DLD1 (cell line): ENCODE results near the gene ATP5MC2.
"Not testable (repeated sequence)": the region's sequence is repeated elsewhere in the genome, so short reads cannot be mapped to it uniquely, and the experiment has no call there.

ENCODE experiments used
- in situ Hi-C: cut with HindIII; loops from 2 replicates; pipeline ENCODE4 v1.10.0; 2017; ENCODE audit warnings: low sequenced_read_pairs

The ATP5MC2 gene

DNA sequence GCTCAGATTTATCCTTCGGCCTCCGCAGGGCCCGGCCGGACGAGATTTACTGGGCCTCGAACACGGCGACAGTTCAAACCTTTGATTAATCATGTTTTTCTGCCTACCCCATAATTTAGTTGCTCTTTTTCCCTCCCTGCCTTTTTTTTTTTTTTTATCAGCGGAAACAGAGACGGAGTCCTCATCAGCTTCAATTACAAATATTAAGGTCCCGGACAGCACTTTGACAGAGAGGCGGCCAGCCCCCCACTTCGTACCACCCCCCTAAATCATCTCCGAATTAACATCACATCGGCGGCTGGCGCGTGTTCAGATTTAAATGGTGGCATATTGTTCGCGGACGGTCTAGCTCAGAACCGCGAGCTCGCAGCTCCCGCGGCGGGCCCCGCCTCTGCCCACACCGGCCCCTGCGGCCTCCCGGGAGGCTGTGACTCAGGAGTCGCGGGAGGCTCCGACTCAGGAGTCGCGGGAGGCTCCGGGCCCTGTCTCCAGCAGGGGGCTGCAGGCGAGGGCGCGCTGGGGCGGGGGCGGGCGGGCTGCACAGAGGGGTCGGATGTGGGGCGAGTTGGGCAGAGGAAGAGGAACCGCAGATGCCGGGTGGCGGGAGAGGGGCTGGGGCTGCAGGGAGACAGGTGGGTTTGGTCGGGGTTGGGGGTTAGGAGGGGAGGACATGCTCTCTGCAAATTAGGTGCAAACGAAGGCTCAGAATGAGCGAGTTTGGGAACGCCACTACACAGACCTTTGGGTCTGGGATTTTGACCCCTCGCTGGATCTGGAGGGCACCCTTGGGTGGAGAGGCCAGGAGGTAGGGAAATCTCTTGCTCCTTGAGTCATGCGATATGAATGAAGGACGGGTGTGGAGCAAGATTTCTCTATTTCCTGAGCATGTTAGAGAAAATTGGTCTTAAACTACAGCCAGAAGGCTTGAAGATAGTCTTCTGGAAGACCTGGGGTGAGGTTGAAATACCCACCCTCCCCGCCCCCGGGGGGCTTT lies 19.6 kb upstream of the ATP5MC2 start:
- in situ Hi-C loops, result no loop called here

GRCh38 chr12:53694756-53695151 lies 18.9 kb upstream of the ATP5MC2 start:
- in situ Hi-C loops, result no loop called here

DNA sequence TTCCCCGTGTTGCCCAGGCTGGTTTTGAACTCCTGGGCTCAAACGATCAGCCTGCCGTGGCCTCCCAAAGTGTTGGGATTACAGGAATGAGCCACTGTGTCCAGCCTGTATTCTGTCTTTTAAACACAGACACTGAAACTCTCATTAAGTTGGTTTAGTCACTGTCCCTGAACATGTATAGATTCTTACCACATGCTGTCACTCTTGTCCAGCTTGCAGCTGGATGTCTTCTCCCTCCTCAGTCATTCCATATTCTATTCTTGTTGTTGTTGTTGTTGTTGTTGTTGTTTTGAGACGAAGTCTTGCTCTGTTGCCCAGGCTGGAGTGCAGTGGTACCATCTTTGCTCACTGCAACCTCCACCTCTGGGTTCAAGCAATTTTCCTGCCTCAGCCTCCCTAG lies 12.3 kb upstream of the ATP5MC2 start:
- in situ Hi-C loops, result no loop called here

DNA sequence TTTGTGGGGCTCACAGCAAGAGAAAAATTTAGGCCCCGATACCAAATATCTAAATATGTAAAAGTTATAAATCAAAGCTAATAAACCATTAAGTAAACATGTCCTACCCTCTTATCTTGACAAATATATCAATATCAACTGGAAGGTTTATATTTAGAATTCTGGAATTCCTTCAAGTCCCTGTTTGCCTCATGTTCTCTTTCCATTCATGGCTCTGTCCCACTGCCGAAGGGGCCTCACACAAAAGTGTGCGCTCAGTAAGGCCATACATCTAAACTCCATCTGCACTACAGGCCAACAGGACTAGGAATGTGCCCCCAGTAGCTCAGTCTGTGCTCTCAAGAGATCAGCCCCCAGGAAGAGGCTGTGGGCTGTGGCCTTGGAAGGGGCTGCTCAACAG lies 10.6 kb upstream of the ATP5MC2 start:
- in situ Hi-C loops, result no loop called here

- in situ Hi-C loops, result no loop called here
Measured at GRCh38 chr12:53684654-53685220, 8.9 kb upstream of the ATP5MC2 start.

GRCh38 chr12:53683983-53684382 lies 8.1 kb upstream of the ATP5MC2 start:
- in situ Hi-C loops, result no loop called here

- in situ Hi-C loops, result no loop called here
Measured at GRCh38 chr12:53683494-53683893, 7.6 kb upstream of the ATP5MC2 start.

DNA sequence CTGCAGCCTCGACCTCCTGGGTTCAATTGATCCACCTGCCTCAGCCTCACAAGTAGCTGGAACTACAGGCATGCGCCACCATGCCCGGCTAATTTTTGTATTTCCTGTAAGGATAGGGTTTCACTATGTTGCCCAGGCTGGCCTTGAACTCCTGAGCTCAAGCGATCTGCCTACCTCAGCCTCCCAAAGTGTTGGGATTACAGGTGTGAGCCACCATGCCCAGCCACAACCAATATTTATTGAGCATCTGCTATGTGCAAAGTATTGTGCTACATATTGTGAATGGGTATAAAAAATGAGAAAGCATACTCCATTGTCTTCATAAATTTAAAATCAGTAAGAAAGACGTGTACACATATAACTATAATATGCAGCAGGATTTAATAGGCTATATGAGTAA lies 4.2 kb upstream of the ATP5MC2 start:
- in situ Hi-C loops, result not testable (repeated sequence)

- in situ Hi-C loops, result no loop called here
Measured at GRCh38 chr12:53677800-53678148, 1.9 kb upstream of the ATP5MC2 start.

- in situ Hi-C loops, result no loop called here
Measured at GRCh38 chr12:53677016-53677799, 1.3 kb upstream of the ATP5MC2 start.

DNA sequence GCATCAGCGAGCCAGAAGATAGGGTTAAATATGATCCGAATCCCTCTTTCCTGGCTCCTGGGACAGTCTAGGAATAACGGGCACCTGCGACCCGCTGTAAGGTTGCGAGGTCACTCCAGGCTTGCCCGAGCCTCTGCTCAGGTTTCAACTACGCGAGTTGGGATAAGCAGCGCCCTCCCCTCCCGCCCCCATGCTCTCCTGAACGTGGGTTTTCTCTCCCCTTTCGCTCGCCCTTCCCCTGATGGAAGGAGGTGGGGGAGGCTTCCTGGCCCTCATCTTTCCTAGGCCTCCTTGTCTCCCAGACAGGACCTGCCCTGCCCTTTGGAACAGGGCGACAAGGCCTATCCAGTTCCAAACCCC lies 753 bp upstream of the ATP5MC2 start:
- in situ Hi-C loops, result no loop called here

GRCh38 chr12:53674977-53675700 lies 744 bp downstream of the ATP5MC2 start:
- in situ Hi-C loops, result no loop called here

GRCh38 chr12:53670971-53671370 lies 4.9 kb downstream of the ATP5MC2 start:
- in situ Hi-C loops, result no loop called here

DNA sequence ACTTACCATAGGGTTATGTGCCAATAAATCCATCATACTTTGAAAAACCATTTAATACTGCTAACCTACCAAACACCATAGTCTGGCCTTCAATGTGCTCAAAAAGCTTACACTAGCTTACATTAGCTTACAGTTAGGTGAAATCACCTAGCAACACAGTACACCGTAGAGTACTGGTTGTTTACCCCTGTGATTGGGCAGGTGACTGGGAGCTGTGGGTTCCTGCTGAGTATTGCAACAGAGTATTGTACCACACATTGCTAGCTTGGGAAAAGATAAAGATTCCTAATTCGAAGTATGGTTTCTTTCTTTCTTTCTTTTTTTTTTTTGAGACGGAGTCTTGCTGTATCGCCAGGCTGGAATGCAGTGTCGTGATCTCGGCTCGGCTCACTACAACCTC lies 5.6 kb downstream of the ATP5MC2 start:
- in situ Hi-C loops, result no loop called here

GRCh38 chr12:53667080-53667479 lies 8.8 kb downstream of the ATP5MC2 start:
- in situ Hi-C loops, result no loop called here

GRCh38 chr12:53664936-53665335 lies 10.9 kb downstream of the ATP5MC2 start:
- in situ Hi-C loops, result no loop called here

GRCh38 chr12:53664191-53664590 lies 11.7 kb downstream of the ATP5MC2 start:
- in situ Hi-C loops, result no loop called here

GRCh38 chr12:53660041-53660440 lies 15.8 kb downstream of the ATP5MC2 start:
- in situ Hi-C loops, result no loop called here

DNA sequence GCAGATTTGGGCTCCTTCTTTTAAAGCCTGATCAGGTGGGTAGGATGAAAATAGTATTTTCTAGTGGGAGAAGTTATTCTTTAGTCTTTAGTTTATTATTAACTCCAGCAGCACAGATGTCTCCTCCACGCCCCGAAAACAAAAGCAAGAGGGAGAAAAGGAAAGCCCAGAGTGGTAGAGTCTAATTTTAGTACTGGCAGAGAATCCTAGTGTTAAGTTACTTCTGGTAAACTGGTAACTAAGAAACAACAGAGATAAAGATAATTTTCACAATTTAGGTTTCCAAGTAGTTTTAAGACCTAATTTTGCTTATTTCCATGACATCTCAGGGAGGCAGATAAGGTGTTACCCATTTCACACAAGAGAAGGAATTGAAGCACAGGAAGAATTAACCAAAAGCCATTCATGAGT lies 16.3 kb downstream of the ATP5MC2 start:
- in situ Hi-C loops, result no loop called here

- in situ Hi-C loops, result no loop called here
Measured at GRCh38 chr12:53659011-53659551, 16.8 kb downstream of the ATP5MC2 start.

DNA sequence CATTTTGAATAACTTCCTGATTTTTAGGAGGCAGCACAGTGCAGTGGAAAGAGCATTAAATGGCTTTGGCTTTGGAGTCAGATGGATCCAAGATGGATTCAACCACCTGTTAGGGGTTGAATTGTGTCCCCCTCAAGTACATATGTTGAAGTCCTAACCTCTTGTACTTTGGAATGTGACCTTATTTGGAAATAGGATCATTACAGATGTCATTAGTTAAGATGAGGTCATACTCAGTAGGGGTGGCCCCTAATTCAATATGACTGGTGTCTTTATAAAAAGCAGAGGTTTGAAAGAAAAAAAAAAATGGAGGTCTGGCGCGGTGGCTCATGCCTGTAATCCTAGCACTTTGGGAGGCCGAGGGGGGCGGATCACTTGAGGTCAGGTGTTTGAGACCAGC lies 18.8 kb downstream of the ATP5MC2 start:
- in situ Hi-C loops, result no loop called here
